Lower lobe of right lung (tissue), 2 donors: ENCODE results near the gene C19orf12. TPM values are rescaled to one million over a fixed set of nuclear protein-coding genes. Genes with fewer than 3 reads are reported as not detected.

ENCODE experiments used
- ATAC-seq, 2 donors: fragments of 200-7000 bp; cut with Tn5 transposase; one replicate each; pipeline ENCODE4 v1.9.1; 2020 to 2022; ENCODE audit warnings: mild to moderate bottlenecking in 2 of 2, moderate library complexity in 2 of 2
- DNase-seq: peaks from one replicate; pipeline ENCODE4 v3.0.0-alpha.2; 2020
- H3K27ac ChIP-seq: fragments of 200-600 bp; one replicate; pipeline ENCODE4 v1.8.0; 2022
- H3K27me3 ChIP-seq: fragments of 200-600 bp; one replicate; pipeline ENCODE4 v1.8.0; 2022; ENCODE audit warnings: low read depth
- H3K36me3 ChIP-seq: fragments of 200-600 bp; one replicate; pipeline ENCODE4 v1.8.0; 2022; ENCODE audit warnings: mild to moderate bottlenecking
- H3K4me1 ChIP-seq: fragments of 200-600 bp; one replicate; pipeline ENCODE4 v1.8.0; 2022
- H3K4me3 ChIP-seq: fragments of 200-600 bp; one replicate; pipeline ENCODE4 v1.8.0; 2022; ENCODE audit warnings: mild to moderate bottlenecking
- H3K9me3 ChIP-seq: fragments of 200-600 bp; one replicate; pipeline ENCODE4 v1.8.0; 2022
- CTCF ChIP-seq: fragments of 200-600 bp; IDR thresholded peaks from one replicate; pipeline ENCODE4 v1.8.0; 2022; ENCODE audit warnings: antibody characterized with exemption, mild to moderate bottlenecking
- intact Hi-C: fragments of 100-400 bp; cut with DNase I; formaldehyde crosslinking; loops from one replicate; pipeline ENCODE4 v1.11.0; 2022
- total RNA-seq: library from RNA; stranded (reverse); fragmentation: NEBNext Ultra II Directional; extraction: Animal tissue kit (Norgen Biotek cat#: 25700); gene quantifications from one replicate; pipeline ENCODE4 v1.2.1, GENCODE V29; 2021
- donor health status: DM: no; HTN: yes; CAD: no; lungs with severe emphysema.

C19orf12 gene
- total RNA-seq, 1 donor from 2014 or later = 19.2 TPM

GRCh38 chr19:29662604-29663404 lies 52.3 kb downstream of the C19orf12 start:
- Histone ChIP-seq H3K27me3 (no peaks in the 10 kb centered on the region), H3K4me1 (peaks cover 51% of the 10 kb centered on the region), H3K4me3 (peak overlapping the region; percentile 1), H3K36me3 (no peaks in the 10 kb centered on the region), H3K27ac (peak overlapping the region; percentile 71), H3K9me3 (no peaks in the 10 kb centered on the region)
- DNase-seq (peak; percentile 22), ATAC-seq (no peak)
- intact Hi-C loops = no loop called here
- no peak for TF ChIP-seq CTCF

GRCh38 chr19:29662278-29662603 lies 52.8 kb downstream of the C19orf12 start:
- Histone ChIP-seq H3K27me3 (no peaks in the 10 kb centered on the region), H3K9me3 (no peaks in the 10 kb centered on the region), H3K36me3 (no peaks in the 10 kb centered on the region), H3K4me1 (peaks cover 46% of the 10 kb centered on the region), H3K4me3 (peak overlapping the region; percentile 1), H3K27ac (peak overlapping the region; percentile 71)
- intact Hi-C loops = no loop called here
- DNase-seq (no peak), ATAC-seq (no peak)
- TF ChIP-seq CTCF = no peak

GRCh38 chr19:29660835-29661234 lies 54.2 kb downstream of the C19orf12 start:
- Histone ChIP-seq H3K4me1 (peaks cover 33% of the 10 kb centered on the region), H3K4me3 (no peak overlapping the region), H3K27ac (no peak overlapping the region), H3K27me3 (no peaks in the 10 kb centered on the region), H3K9me3 (no peaks in the 10 kb centered on the region), H3K36me3 (no peaks in the 10 kb centered on the region)
- intact Hi-C loops = no loop called here
- no peak for DNase-seq
- TF ChIP-seq CTCF = no peak
- ATAC-seq = no peak

- intact Hi-C loops = no loop called here
- no peak for DNase-seq
- peaks cover 18% of the 10 kb centered on the region for H3K4me1 ChIP-seq
Observed at GRCh38 chr19:29658221-29658991, 56.7 kb downstream of the C19orf12 start.

More at GRCh38 chr19:29658221-29658991, 56.7 kb downstream of the C19orf12 start:
- H3K27ac ChIP-seq = no peak overlapping the region
- H3K9me3 ChIP-seq = no peaks in the 10 kb centered on the region
- no peak overlapping the region for H3K4me3 ChIP-seq
- ATAC-seq = no peak
- H3K36me3 ChIP-seq = no peaks in the 10 kb centered on the region
- TF ChIP-seq CTCF = no peak
- H3K27me3 ChIP-seq = no peaks in the 10 kb centered on the region
